ENCODE results near the gene ADRA2A. TPM values are rescaled to one million over a fixed set of nuclear protein-coding genes. Genes with fewer than 3 reads are reported as not detected.

Gene ADRA2A
- total and polyA plus RNA-seq, 8 donors: 12.6 to 42.3 (median 27.1) TPM

DNA sequence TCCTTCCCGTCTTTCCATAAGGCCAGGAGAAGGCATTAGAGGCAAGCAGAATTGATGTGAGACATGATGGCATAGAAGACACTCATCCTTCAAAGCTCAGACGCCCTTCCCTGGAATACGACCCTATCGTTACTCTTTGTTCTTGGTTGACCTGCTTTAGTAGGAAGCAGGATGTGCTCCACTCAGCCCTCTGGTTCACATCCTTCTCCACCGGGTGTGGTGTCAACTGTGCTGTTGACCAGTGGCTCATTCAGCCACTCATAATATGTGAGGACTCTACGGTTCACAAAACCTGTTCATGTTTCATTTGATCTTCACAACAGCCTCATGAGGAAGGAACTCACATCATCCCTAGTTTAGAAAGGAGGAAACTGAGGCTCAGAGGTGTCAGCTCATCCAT, 47.1 kb downstream of the ADRA2A start:
- TF ChIP-seq, protein P1, sequence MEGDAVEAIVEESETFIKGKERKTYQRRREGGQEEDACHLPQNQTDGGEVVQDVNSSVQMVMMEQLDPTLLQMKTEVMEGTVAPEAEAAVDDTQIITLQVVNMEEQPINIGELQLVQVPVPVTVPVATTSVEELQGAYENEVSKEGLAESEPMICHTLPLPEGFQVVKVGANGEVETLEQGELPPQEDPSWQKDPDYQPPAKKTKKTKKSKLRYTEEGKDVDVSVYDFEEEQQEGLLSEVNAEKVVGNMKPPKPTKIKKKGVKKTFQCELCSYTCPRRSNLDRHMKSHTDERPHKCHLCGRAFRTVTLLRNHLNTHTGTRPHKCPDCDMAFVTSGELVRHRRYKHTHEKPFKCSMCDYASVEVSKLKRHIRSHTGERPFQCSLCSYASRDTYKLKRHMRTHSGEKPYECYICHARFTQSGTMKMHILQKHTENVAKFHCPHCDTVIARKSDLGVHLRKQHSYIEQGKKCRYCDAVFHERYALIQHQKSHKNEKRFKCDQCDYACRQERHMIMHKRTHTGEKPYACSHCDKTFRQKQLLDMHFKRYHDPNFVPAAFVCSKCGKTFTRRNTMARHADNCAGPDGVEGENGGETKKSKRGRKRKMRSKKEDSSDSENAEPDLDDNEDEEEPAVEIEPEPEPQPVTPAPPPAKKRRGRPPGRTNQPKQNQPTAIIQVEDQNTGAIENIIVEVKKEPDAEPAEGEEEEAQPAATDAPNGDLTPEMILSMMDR (IDR thresholded peaks at IDR 0.05): no peak
- Histone ChIP-seq H3K27me3 (no peaks in the 10 kb centered on the region), H3K9me3 (no peaks in the 10 kb centered on the region), H3K4me3 (no peak overlapping the region), H3K36me3 (no peaks in the 10 kb centered on the region), H3K4me1 (no peaks in the 10 kb centered on the region), H3K27ac (no peak overlapping the region)
- intact Hi-C loops (cut with DNase I): no loop called here
- ATAC-seq: no peak
- 91 to 92% methylated on average over 6 of the region's 6 CpGs for WGBS, 2 donors
- no peak for DNase-seq
- no peak for FAIRE-seq

DNA sequence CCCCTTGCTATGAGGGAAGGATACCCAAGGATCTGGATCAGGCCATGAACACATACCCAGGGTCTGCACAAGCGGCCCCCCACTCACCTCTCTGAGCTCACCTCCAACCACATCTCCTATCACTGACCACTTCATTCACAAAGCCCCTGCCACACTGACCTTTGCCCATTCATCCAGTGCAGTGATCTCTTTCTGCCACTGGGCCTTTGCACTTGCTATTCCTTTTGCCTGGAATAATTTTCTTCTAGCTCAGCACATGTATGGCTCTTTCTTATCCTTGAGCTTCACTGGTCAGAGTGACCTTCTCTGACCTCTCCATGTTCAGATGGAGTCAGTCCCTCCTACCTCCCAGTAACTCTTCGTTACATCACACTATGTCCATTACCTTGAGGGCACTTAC, 48.3 kb downstream of the ADRA2A start:
- H3K4me3 ChIP-seq: no peak overlapping the region
- H3K27ac ChIP-seq: no peak overlapping the region
- H3K36me3 ChIP-seq: no peaks in the 10 kb centered on the region
- FAIRE-seq (no peak), DNase-seq (no peak), ATAC-seq (no peak)
- no peaks in the 10 kb centered on the region for H3K4me1 ChIP-seq
- intact Hi-C loops (cut with DNase I): no loop called here
- no peaks in the 10 kb centered on the region for H3K27me3 ChIP-seq
- 87 to 92% methylated on average over 2 of the region's 2 CpGs for whole genome bisulfite sequencing, 2 donors
- no peaks in the 10 kb centered on the region for H3K9me3 ChIP-seq
- TF ChIP-seq, protein P1 (IDR thresholded peaks at IDR 0.05): no peak

DNA sequence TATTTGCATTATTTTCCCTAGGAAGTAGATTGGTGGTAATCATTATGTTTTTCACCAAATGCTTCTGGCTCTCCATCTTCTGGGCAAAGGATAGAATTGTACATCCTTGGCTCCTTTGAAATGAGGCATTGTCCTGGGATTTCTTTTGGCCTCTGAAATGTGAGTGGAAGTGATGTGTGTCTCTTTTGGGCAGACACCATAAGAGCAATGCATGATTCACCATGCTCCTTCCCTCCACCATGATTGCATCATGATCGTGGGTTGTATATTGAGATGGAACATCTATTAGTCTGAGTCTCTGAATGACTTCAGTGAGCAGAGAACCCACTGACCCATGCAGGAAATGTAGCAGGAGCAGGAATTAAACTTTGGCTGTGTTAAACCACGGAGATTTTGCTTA, 49.2 kb downstream of the ADRA2A start:
- FAIRE-seq: no peak
- Histone ChIP-seq H3K36me3 (no peaks in the 10 kb centered on the region), H3K4me3 (no peak overlapping the region), H3K4me1 (peaks cover 0 to 4% (median 0%) of the 10 kb centered on the region in 3 donors), H3K27me3 (no peaks in the 10 kb centered on the region), H3K27ac (no peak overlapping the region), H3K9me3 (no peaks in the 10 kb centered on the region)
- no peak for DNase-seq
- intact Hi-C loops (cut with DNase I): no loop called here
- TF ChIP-seq, protein P1 (IDR thresholded peaks at IDR 0.05): no peak
- no peak for ATAC-seq
- WGBS, 2 donors: 71 to 72% methylated on average over 2 of the region's 2 CpGs

DNA sequence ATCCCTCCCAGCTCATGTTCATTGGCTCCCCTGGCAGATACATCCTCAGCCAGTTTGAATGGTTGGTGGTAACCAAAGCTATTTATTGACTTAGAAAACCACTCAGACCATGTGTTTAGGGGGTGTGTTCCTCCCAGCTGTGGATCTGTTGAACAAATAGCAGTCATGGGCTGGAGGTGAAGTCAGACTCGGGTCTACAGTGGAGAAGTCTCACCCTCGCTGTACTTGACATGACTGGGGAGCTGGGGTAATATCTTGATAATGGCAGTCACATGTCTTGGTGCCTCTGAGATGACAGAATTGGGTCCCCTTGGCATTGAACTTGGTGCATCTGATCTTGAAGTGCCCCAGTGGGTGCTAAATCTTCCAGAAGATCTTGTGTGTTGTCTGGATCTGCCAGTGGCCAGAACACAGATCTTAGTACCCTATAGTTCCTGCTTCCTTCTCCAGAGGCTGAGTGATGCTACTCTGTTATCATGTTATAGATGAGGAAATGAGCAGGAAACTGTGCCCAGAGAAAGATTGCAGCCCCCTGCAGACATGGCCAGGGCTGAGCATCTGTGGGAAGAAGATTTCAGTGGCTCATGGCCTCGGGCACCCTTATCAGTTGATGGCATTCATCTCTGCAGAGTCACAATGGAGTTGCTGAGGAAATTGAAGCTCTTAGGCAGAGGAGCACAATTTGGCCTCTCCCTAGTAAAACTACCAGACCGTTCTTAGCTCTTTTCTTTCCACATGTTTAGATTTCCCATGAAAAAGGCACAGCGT, 50.4 kb downstream of the ADRA2A start:
- FAIRE-seq: no peak
- Histone ChIP-seq H3K27ac (no peak overlapping the region), H3K36me3 (no peaks in the 10 kb centered on the region), H3K4me1 (peaks cover 0 to 10% (median 0%) of the 10 kb centered on the region in 3 donors), H3K4me3 (no peak overlapping the region), H3K9me3 (no peaks in the 10 kb centered on the region), H3K27me3 (no peaks in the 10 kb centered on the region)
- no peak for ATAC-seq
- WGBS, 2 donors: 63 to 74% methylated on average over 5 of the region's 5 CpGs
- DNase-seq: no peak
- TF ChIP-seq, protein P1 (IDR thresholded peaks at IDR 0.05): no peak
- intact Hi-C loops (cut with DNase I): no loop called here

Measured in pancreas (tissue), 10 donors.